SK-N-SH (cell line): Measurements from ENCODE around the gene STARD13. TPM values are rescaled to one million over a fixed set of nuclear protein-coding genes. Genes with fewer than 3 reads are reported as not detected.

Experiments
- CTCF ChIA-PET: fragments of 300-600, 350-600 bp; formaldehyde crosslinking; extraction: SDS; loops from one replicate; lab custom pipeline; 2021; lab: Yijun Ruan, JAX
- POLR2A ChIA-PET: fragments of 350-600 bp; sonication (Branson Sonifier 250); formaldehyde crosslinking; extraction: SDS; loops from one replicate; lab custom pipeline; 2020; ENCODE audit warnings: antibody characterized with exemption, inconsistent platforms; lab: Yijun Ruan, JAX
- DNase-seq: peaks from one replicate; pipeline ENCODE4 v3.0.0; 2012
- H2AFZ ChIP-seq: fragments of 200-600 bp; sonication (generic); 2 replicates; pipeline ENCODE4 v1.8.1; 2016; ENCODE audit warnings: antibody characterized with exemption, mild to moderate bottlenecking, low read depth
- H3F3A ChIP-seq: fragments of 200-600 bp; sonication (generic); replicated peaks from 2 replicates; pipeline ENCODE3; 2016; ENCODE audit warnings: antibody characterized with exemption, mild to moderate bottlenecking; ENCODE audit not compliant: insufficient read depth
- H3K27ac ChIP-seq, 2 experiments: fragments of 200-500 bp in 1 of 2; fragments of 200-600 bp in 1 of 2; sonication (Bioruptor generic) in 1 of 2; sonication (generic), shearing (Covaris generic) in 1 of 2; 2 replicates each; pipeline versions ENCODE4 v1.5.1 to v1.6.1; 2014 to 2016; ENCODE audit warnings: low read depth in 2 of 2, inconsistent platforms in 1 of 2, low read length in 1 of 2, mild to moderate bottlenecking in 1 of 2, mixed read lengths in 1 of 2
- H3K27me3 ChIP-seq: fragments of 200-600 bp; sonication (generic), shearing (Covaris generic); 2 replicates; pipeline ENCODE4 v1.6.1; 2016; ENCODE audit warnings: mixed run types; ENCODE audit not compliant: insufficient read depth
- H3K36me3 ChIP-seq, 2 experiments: fragments of 200-500 bp in 1 of 2; fragments of 200-600 bp in 1 of 2; sonication (Bioruptor generic) in 1 of 2; sonication (generic) in 1 of 2; replicated peaks in 1 of 2; 2 replicates each; pipeline versions ENCODE3 to v1.5.1; 2014 to 2016; ENCODE audit warnings: low read length in 1 of 2, mild to moderate bottlenecking in 1 of 2; ENCODE audit not compliant: insufficient read depth in 2 of 2, control insufficient read depth in 1 of 2
- H3K4me1 ChIP-seq, 2 experiments: fragments of 200-500 bp in 1 of 2; fragments of 200-600 bp in 1 of 2; sonication (Bioruptor generic) in 1 of 2; sonication (generic), shearing (Covaris generic) in 1 of 2; 2 replicates each; pipeline versions ENCODE4 v1.5.1 to v1.6.1; 2014 to 2016; ENCODE audit warnings: low read depth in 1 of 2, low read length in 1 of 2, mixed run types in 1 of 2; ENCODE audit not compliant: insufficient read depth in 2 of 2, control insufficient read depth in 1 of 2
- H3K4me2 ChIP-seq: fragments of 200-600 bp; sonication (generic), shearing (Covaris generic); 2 replicates; pipeline ENCODE4 v1.6.1; 2017; ENCODE audit warnings: mixed run types
- H3K4me3 ChIP-seq, 2 experiments: fragments of 200-500 bp in 1 of 2; fragments of 200-600 bp in 1 of 2; sonication (Bioruptor generic) in 1 of 2; sonication (generic), shearing (Covaris generic) in 1 of 2; 2 replicates each; pipeline versions ENCODE4 v1.5.1 to v1.8.1; 2014 to 2016; ENCODE audit warnings: low read depth in 2 of 2, inconsistent platforms in 1 of 2, low read length in 1 of 2, mild to moderate bottlenecking in 1 of 2, mixed read lengths in 1 of 2, moderate library complexity in 1 of 2
- H3K79me2 ChIP-seq: fragments of 200-600 bp; sonication (generic); 2 replicates; pipeline ENCODE4 v1.8.1; 2017; ENCODE audit warnings: mild to moderate bottlenecking; ENCODE audit not compliant: insufficient read depth
- H3K9ac ChIP-seq: fragments of 200-600 bp; sonication (generic); 2 replicates; pipeline ENCODE4 v1.6.1; 2017; ENCODE audit warnings: mixed run types
- H3K9me2 ChIP-seq: fragments of 200-600 bp; sonication (generic); 2 replicates; pipeline ENCODE4 v1.6.1; 2017; ENCODE audit warnings: mixed run types
- H3K9me3 ChIP-seq: fragments of 200-600 bp; sonication (generic); 2 replicates; pipeline ENCODE4 v1.6.1; 2017; ENCODE audit warnings: mixed run types, mild to moderate bottlenecking, moderate library complexity
- H4K20me1 ChIP-seq: fragments of 200-600 bp; sonication (generic); 2 replicates; pipeline ENCODE4 v1.6.1; 2017; ENCODE audit warnings: mild to moderate bottlenecking, mixed run types; ENCODE audit not compliant: insufficient read depth
- CHD2 ChIP-seq: fragments of 150-350 bp; IDR thresholded peaks from 2 replicates; pipeline ENCODE4 v1.6.1; 2018; ENCODE audit warnings: low read length; ENCODE audit not compliant: partially characterized antibody
- ELF1 ChIP-seq: IDR thresholded peaks from 2 replicates; pipeline ENCODE4 v1.4.0; 2012
- EZH2phosphoT487 ChIP-seq: fragments of 200-600 bp; sonication (generic); IDR thresholded peaks from 2 replicates; pipeline ENCODE4 v1.6.1; 2017; ENCODE audit warnings: low read depth, mixed run types, mild to moderate bottlenecking, antibody characterized with exemption, moderate library complexity, borderline replicate concordance
- GATA2 ChIP-seq: sonication (generic); formaldehyde crosslinking; IDR thresholded peaks from 2 replicates; pipeline ENCODE4 v1.5.0; 2020; ENCODE audit warnings: mild to moderate bottlenecking, missing genetic modification reagents
- MXI1 ChIP-seq: IDR thresholded peaks from 2 replicates; pipeline ENCODE4 v1.6.1; 2012; ENCODE audit warnings: mild to moderate bottlenecking, low read depth, low read length, improper control_type of control experiment
- RAD21 ChIP-seq: IDR thresholded peaks from 2 replicates; pipeline ENCODE4 v1.6.1; 2012; ENCODE audit warnings: mild to moderate bottlenecking, low read length
- RXRA ChIP-seq: IDR thresholded peaks from 2 replicates; pipeline ENCODE4 v1.4.0; 2012; ENCODE audit warnings: low read depth, mild to moderate bottlenecking, borderline replicate concordance
- SIN3A ChIP-seq: IDR thresholded peaks from 2 replicates; pipeline ENCODE4 v1.6.1; 2012; ENCODE audit warnings: low read depth, mild to moderate bottlenecking, low read length, moderate library complexity, borderline replicate concordance
- SMC3 ChIP-seq: IDR thresholded peaks from 2 replicates; pipeline ENCODE4 v1.6.1; 2012; ENCODE audit warnings: low read depth, low read length, improper control_type of control experiment
- TEAD4 ChIP-seq: IDR thresholded peaks from 2 replicates; pipeline ENCODE4 v1.4.0; 2012; ENCODE audit warnings: mild to moderate bottlenecking, borderline replicate concordance; ENCODE audit not compliant: insufficient read depth
- WGBS: methylation state at CpG from one replicate; pipeline ENCODE4 v1.1.6; 2017; ENCODE audit warnings: low lambda C conversion rate; 5-methylcytosine and 5-hydroxymethylcytosine counted together
- polyA plus RNA-seq, 3 experiments: library from polyadenylated mRNA; depleted of rRNA; stranded (reverse); fragments of >200 nt; gene quantifications; 2 replicates each; pipeline ENCODE4 v1.2.3, GENCODE V29; 2012
- TF ChIP-seq, protein P1 (sequence below): IDR thresholded peaks from 2 replicates; pipeline ENCODE4 v1.4.0; 2012; ENCODE audit warnings: low read depth, borderline replicate concordance
- TF ChIP-seq, protein P2 (sequence below): IDR thresholded peaks from 2 replicates; pipeline ENCODE4 v1.4.0; 2012; ENCODE audit warnings: low read depth, borderline replicate concordance
- TF ChIP-seq, protein P3 (sequence below): IDR thresholded peaks from 2 replicates; pipeline ENCODE4 v1.4.0; 2012; ENCODE audit warnings: low read depth
- TF ChIP-seq, protein P4 (sequence below): fragments of 200-600 bp; sonication (generic); IDR thresholded peaks from 2 replicates; pipeline ENCODE4 v1.6.1; 2017; ENCODE audit warnings: antibody characterized with exemption, mild to moderate bottlenecking, moderate library complexity

The STARD13 gene
- polyA plus RNA-seq, 1 of the 3 experiments (the other 2 are of a cell fraction), result 5.7 TPM

DNA sequence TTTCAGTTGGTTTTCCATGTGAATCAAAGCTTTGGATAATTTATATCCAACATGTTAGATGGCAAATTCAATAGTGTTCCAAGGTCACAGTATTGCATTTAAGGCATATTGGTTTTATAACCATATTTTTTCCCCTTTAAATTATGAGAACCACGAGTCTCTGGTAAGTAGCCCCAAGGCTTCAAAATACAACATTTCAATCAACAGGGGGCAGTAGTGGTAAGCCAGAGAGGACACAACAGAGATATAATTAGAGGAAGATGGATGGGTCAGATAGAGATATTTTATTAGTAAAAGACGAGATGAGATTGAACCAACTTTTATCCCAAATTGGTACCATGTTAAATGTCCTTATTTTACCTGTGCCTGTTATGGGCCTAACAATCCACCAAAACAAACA is 216.2 kb downstream of the STARD13 start:
- Histone ChIP-seq H3K27me3 (no peaks in the 10 kb centered on the region), H3K9me3 (no peaks in the 10 kb centered on the region), H4K20me1 (no peaks in the 10 kb centered on the region), H3K79me2 (no peaks in the 10 kb centered on the region), H3K9ac (no peak overlapping the region), H3F3A (no peaks in the 10 kb centered on the region), H3K27ac (no peak overlapping the region), H3K36me3 (no peaks in the 10 kb centered on the region), H3K4me1 (peaks cover 0 to 7% of the 10 kb centered on the region in 2 experiments; a peak in 2 of 4 replicates), H2AFZ (no peak overlapping the region), H3K4me3 (no peak overlapping the region), H3K4me2 (no peak overlapping the region), H3K9me2 (no peaks in the 10 kb centered on the region)
- DNase-seq, result no peak
- no peak for TF ChIP-seq GATA2 (CRISPR knock-in tag)
- TF ChIP-seq, protein P1, sequence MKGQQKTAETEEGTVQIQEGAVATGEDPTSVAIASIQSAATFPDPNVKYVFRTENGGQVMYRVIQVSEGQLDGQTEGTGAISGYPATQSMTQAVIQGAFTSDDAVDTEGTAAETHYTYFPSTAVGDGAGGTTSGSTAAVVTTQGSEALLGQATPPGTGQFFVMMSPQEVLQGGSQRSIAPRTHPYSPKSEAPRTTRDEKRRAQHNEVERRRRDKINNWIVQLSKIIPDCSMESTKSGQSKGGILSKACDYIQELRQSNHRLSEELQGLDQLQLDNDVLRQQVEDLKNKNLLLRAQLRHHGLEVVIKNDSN, result no peak
- TF ChIP-seq, protein P2, sequence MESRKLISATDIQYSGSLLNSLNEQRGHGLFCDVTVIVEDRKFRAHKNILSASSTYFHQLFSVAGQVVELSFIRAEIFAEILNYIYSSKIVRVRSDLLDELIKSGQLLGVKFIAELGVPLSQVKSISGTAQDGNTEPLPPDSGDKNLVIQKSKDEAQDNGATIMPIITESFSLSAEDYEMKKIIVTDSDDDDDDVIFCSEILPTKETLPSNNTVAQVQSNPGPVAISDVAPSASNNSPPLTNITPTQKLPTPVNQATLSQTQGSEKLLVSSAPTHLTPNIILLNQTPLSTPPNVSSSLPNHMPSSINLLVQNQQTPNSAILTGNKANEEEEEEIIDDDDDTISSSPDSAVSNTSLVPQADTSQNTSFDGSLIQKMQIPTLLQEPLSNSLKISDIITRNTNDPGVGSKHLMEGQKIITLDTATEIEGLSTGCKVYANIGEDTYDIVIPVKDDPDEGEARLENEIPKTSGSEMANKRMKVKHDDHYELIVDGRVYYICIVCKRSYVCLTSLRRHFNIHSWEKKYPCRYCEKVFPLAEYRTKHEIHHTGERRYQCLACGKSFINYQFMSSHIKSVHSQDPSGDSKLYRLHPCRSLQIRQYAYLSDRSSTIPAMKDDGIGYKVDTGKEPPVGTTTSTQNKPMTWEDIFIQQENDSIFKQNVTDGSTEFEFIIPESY, result no peak
- TF ChIP-seq MXI1, result no peak
- TF ChIP-seq RXRA, result no peak
- TF ChIP-seq TEAD4, result no peak
- no peak; the same call in 1 of the 2 replicates for TF ChIP-seq SMC3
- TF ChIP-seq, protein P3, sequence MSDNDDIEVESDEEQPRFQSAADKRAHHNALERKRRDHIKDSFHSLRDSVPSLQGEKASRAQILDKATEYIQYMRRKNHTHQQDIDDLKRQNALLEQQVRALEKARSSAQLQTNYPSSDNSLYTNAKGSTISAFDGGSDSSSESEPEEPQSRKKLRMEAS, result no peak
- TF ChIP-seq CHD2, result no peak
- TF ChIP-seq SIN3A, result no peak
- no peak for TF ChIP-seq ELF1
- TF ChIP-seq EZH2phosphoT487, result no peak
- TF ChIP-seq, protein P4, sequence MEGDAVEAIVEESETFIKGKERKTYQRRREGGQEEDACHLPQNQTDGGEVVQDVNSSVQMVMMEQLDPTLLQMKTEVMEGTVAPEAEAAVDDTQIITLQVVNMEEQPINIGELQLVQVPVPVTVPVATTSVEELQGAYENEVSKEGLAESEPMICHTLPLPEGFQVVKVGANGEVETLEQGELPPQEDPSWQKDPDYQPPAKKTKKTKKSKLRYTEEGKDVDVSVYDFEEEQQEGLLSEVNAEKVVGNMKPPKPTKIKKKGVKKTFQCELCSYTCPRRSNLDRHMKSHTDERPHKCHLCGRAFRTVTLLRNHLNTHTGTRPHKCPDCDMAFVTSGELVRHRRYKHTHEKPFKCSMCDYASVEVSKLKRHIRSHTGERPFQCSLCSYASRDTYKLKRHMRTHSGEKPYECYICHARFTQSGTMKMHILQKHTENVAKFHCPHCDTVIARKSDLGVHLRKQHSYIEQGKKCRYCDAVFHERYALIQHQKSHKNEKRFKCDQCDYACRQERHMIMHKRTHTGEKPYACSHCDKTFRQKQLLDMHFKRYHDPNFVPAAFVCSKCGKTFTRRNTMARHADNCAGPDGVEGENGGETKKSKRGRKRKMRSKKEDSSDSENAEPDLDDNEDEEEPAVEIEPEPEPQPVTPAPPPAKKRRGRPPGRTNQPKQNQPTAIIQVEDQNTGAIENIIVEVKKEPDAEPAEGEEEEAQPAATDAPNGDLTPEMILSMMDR, result peak; percentile 34; the same call in 1 of the 2 replicates
- TF ChIP-seq RAD21, result peak; percentile 8; the same call in 1 of the 2 replicates
- CTCF ChIA-PET, result no interaction called here
- 89% methylated on average over 2 of the region's 2 CpGs for WGBS
- POLR2A ChIA-PET, result no interaction called here
